Kidney epithelial cell (primary cell): ENCODE data around the gene BTBD16. TPM values are rescaled to one million over a fixed set of nuclear protein-coding genes. Genes with fewer than 3 reads are reported as not detected.

Experiments
- DNase-seq: peaks from one replicate; pipeline ENCODE4 v3.0.0-alpha.2; 2010; ENCODE audit warnings: low read depth
- H3K27me3 ChIP-seq: 2 replicates; pipeline ENCODE4 v1.6.0; 2011; ENCODE audit warnings: low read length; ENCODE audit not compliant: control insufficient read depth, insufficient read depth
- H3K36me3 ChIP-seq: 2 replicates; pipeline ENCODE4 v1.5.1; 2011; ENCODE audit warnings: low read length; ENCODE audit not compliant: control insufficient read depth, insufficient read depth
- H3K4me3 ChIP-seq: 2 replicates; pipeline ENCODE4 v1.5.1; 2011; ENCODE audit warnings: low read depth, mild to moderate bottlenecking, control low read depth, low read length
- total RNA-seq: library from RNA; depleted of rRNA; stranded (reverse); fragments of >200 nt; gene quantifications from 2 replicates; pipeline ENCODE4 v1.2.3, GENCODE V29; 2015
- TF ChIP-seq, protein P1 (sequence below): IDR thresholded peaks from 2 replicates; pipeline ENCODE4 v1.5.1; 2011; ENCODE audit warnings: mild to moderate bottlenecking, moderate library complexity, low read length, control low read depth, inconsistent platforms; ENCODE audit not compliant: insufficient read depth, poor library complexity, severe bottlenecking

The BTBD16 gene
- total RNA-seq, 1 donor from 2014 or later = 2.0 TPM

DNA sequence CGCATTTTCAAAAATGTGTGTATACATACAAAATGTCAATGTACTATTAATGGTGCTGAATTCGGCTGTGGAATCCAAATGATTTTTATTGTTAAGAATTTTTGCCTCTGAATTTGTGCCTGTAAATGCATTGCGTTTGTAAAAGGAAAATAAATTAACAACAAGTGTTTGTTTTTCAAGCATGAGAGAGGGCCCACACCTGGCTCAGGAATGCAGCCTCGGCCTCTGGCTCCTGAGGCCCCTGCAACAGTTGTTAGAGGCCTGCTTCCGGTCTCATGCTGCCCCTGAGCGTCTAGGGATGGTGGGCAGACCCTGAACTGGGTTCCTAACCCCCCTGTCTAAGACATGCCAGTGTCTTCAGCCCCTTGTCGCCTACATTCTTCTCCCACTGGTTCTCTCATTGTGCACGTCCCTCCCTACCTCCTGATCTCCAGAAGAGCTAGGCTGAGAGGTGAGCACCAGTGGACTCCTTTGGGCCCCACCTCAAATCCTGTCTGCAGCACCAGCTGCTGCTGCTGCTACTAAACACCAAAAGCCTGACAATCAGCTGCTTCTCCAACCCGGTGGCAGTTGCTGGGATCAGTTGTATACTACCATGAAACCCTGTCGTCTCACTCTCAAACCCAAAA, 1.9 kb upstream of the BTBD16 start:
- no peaks in the 10 kb centered on the region for H3K27me3 ChIP-seq
- DNase-seq = no peak
- H3K4me3 ChIP-seq = no peak overlapping the region
- TF ChIP-seq, protein P1, sequence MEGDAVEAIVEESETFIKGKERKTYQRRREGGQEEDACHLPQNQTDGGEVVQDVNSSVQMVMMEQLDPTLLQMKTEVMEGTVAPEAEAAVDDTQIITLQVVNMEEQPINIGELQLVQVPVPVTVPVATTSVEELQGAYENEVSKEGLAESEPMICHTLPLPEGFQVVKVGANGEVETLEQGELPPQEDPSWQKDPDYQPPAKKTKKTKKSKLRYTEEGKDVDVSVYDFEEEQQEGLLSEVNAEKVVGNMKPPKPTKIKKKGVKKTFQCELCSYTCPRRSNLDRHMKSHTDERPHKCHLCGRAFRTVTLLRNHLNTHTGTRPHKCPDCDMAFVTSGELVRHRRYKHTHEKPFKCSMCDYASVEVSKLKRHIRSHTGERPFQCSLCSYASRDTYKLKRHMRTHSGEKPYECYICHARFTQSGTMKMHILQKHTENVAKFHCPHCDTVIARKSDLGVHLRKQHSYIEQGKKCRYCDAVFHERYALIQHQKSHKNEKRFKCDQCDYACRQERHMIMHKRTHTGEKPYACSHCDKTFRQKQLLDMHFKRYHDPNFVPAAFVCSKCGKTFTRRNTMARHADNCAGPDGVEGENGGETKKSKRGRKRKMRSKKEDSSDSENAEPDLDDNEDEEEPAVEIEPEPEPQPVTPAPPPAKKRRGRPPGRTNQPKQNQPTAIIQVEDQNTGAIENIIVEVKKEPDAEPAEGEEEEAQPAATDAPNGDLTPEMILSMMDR = no peak
- H3K36me3 ChIP-seq = no peaks in the 10 kb centered on the region

DNA sequence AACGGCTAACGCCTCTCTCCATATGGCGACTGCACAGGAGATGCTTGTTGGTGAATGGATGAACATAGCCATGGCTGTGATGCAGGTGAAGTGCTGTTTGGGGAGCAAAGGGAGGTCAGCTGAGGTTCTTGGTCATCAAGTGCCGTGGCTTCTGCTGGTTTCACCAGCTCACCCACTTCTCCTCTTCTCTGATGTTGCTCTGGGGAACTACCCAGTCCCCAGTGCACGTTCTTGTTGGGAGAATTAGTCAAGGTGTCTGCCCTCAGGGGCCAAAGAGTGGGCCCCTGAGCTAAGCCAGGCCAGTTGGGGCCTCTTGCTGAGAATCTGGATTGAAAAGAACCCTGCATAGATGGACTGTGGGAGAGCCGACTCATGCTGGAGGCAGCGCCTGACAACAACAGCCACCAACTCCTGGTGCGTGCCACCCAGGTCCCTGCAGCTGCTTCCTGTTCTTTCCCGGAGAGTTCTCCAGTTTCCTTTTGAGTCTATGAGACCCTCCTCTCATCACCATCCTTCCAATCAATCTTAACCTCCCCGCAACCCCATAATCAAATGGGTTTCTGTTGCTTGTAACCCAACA, 3.0 kb downstream of the BTBD16 start:
- no peak overlapping the region for H3K4me3 ChIP-seq
- TF ChIP-seq, protein P1 = no peak
- H3K27me3 ChIP-seq = no peaks in the 10 kb centered on the region
- no peak for DNase-seq
- no peaks in the 10 kb centered on the region for H3K36me3 ChIP-seq

DNA sequence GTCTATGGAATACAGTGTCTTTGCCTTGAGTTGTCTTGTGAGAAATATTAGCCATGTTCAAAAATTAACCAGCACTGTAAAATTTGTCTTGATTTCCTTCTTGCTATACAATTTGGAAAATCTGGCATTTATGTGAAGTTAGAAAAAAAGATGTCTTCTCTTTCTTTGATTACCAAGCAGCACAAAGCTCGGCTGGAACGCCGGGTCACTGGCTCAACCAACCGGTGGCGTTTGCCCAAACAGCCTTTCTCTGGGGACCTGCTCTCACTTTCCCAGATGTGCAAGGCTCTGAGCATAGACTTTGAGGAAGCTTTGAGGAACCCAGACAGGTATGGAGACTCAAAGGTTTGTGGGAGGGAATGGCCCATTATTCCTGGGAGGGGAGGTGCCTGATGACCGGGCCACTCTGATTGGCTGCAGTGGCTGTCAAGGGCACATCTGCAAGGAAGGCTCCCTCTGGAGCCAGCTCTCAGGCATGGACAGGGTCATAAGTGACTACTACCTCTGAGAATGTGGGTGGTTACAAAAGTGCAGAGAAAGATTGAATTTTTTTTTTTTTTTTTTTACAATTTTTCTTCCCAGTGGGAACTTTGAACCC, 5.6 kb downstream of the BTBD16 start:
- Histone ChIP-seq H3K27me3 (no peaks in the 10 kb centered on the region), H3K36me3 (no peaks in the 10 kb centered on the region), H3K4me3 (no peak overlapping the region)
- DNase-seq = no peak
- TF ChIP-seq, protein P1 = no peak

DNA sequence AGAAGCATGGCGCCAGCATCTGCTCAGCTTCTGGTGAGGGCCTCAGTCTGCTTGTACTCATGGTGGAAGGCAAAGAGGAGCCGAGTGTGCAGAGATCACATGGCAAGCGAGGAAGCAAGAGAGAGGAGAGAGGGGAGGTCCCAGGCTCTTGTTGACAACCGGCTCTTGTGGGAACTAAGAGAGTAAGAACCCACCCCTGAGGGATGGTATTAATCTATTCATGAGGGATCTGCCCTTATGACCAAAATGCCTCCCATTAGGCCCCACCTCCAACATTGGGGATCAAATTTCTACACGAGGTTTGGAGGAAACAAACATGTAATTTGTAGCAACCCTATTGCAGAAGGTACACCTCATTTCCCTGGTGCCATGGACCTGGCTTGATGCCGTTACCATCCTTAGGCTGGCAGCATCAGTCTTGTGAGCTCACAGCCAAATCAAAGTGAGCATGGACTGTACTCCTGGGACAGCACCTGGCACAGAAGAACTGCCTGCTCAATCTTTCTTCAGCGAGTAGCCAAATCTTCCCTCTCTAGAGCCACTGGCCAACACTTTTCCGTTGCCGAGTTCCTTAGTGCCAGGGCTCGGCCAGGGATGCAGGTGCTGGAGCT, 6.5 kb downstream of the BTBD16 start:
- TF ChIP-seq, protein P1 = no peak
- no peak for DNase-seq
- Histone ChIP-seq H3K27me3 (no peaks in the 10 kb centered on the region), H3K4me3 (no peak overlapping the region), H3K36me3 (no peaks in the 10 kb centered on the region)

DNA sequence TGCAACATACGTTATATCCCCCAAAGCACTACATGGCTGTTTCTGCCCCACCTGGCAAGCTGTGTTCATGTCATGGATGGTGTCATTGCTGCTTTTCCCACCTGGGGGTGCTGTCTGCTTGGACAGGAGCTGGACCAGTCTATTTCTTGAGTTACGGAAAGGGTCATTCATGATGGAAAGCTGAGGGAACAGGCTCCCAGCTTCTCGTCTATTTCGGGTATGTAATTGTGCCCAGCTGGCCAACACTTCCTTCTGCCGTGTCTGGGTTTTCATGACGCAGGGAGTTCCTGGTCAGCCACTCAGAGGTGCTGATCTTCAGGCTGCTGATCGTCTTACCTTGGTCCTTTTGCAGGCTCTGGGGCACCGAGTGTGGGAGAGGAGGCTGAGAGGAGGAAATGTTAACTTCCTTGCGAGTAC, 8.6 kb downstream of the BTBD16 start:
- TF ChIP-seq, protein P1 = peak; percentile 87
- Histone ChIP-seq H3K4me3 (no peak overlapping the region), H3K27me3 (no peaks in the 10 kb centered on the region), H3K36me3 (no peaks in the 10 kb centered on the region)
- no peak for DNase-seq
